ENCODE data around the gene LYPD4.
A peak's percentile ranks its signal among the peaks of the same experiment; 100 is the strongest.

LYPD4 gene

GRCh38 chr19:41872384-41872774, 27.9 kb upstream of the LYPD4 start:
- H3K36me3 ChIP-seq (replicated peaks; ENCODE audit: insufficient read depth, low read length) = peaks cover 9% of the 10 kb centered on the region
- H3K9me2 ChIP-seq (replicated peaks; ENCODE audit: insufficient read depth, low read length) = no peaks in the 10 kb centered on the region
- H3F3A ChIP-seq (ENCODE audit: insufficient read depth, low read length) = peaks cover 71% of the 10 kb centered on the region
- H3K27ac ChIP-seq (ENCODE audit: low read length) = peak overlapping the region; percentile 80
- DNase-seq = no peak
- H2AFZ ChIP-seq (ENCODE audit: low read length) = no peak overlapping the region
- no peaks in the 10 kb centered on the region for H3K27me3 ChIP-seq (replicated peaks; ENCODE audit: insufficient read depth, low read length)
- no peak for TF ChIP-seq EZH2 (optimal IDR thresholded peaks at IDR 0.05; ENCODE audit: low read depth, low read length)
- TF ChIP-seq CTCF (IDR thresholded peaks at IDR 0.05; ENCODE audit: low read length) = no peak
- peaks cover 25% of the 10 kb centered on the region for H3K79me2 ChIP-seq (ENCODE audit: low read length)
- peaks cover 24% of the 10 kb centered on the region; the same call in 1 of the 2 replicates for H4K20me1 ChIP-seq (ENCODE audit: insufficient read depth, low read length)
- peak overlapping the region; percentile 27; the same call in 1 of the 2 replicates for H3K4me2 ChIP-seq (ENCODE audit: low read depth, low read length)
- H3K9me3 ChIP-seq (replicated peaks; ENCODE audit: insufficient read depth, low read length) = no peaks in the 10 kb centered on the region
- peaks cover 72% of the 10 kb centered on the region for H3K4me1 ChIP-seq (ENCODE audit: low read length)
- H3K9ac ChIP-seq (ENCODE audit: low read length) = peak overlapping the region; percentile 1; the same call in 1 of the 2 replicates
- no peak overlapping the region for H3K4me3 ChIP-seq (ENCODE audit: low read length)

GRCh38 chr19:41871573-41872383, 27.3 kb upstream of the LYPD4 start:
- Histone ChIP-seq H3K9me2 (replicated peaks; ENCODE audit: insufficient read depth, low read length) (no peaks in the 10 kb centered on the region), H3K27ac (ENCODE audit: low read length) (peak overlapping the region; percentile 80), H3K27me3 (replicated peaks; ENCODE audit: insufficient read depth, low read length) (no peaks in the 10 kb centered on the region), H3K4me2 (ENCODE audit: low read depth, low read length) (peak overlapping the region; percentile 27; the same call in 1 of the 2 replicates), H3F3A (ENCODE audit: insufficient read depth, low read length) (peaks cover 73% of the 10 kb centered on the region), H3K4me1 (ENCODE audit: low read length) (peaks cover 72% of the 10 kb centered on the region), H3K79me2 (ENCODE audit: low read length) (peaks cover 31% of the 10 kb centered on the region), H3K9ac (ENCODE audit: low read length) (peak overlapping the region; percentile 7; the same call in 1 of the 2 replicates), H2AFZ (ENCODE audit: low read length) (no peak overlapping the region), H3K4me3 (ENCODE audit: low read length) (no peak overlapping the region), H4K20me1 (ENCODE audit: insufficient read depth, low read length) (peaks cover 25% of the 10 kb centered on the region; the same call in 1 of the 2 replicates), H3K9me3 (replicated peaks; ENCODE audit: insufficient read depth, low read length) (no peaks in the 10 kb centered on the region), H3K36me3 (replicated peaks; ENCODE audit: insufficient read depth, low read length) (peaks cover 9% of the 10 kb centered on the region)
- peak; percentile 85 for DNase-seq
- TF ChIP-seq EZH2phosphoT487 (IDR thresholded peaks at IDR 0.05; ENCODE audit: low read length) = no peak
- no peak for TF ChIP-seq CTCF (IDR thresholded peaks at IDR 0.05; ENCODE audit: low read length)
- TF ChIP-seq EZH2 (optimal IDR thresholded peaks at IDR 0.05; ENCODE audit: low read depth, low read length) = no peak

- H3K4me2 ChIP-seq (ENCODE audit: low read depth, low read length) = 0 out of 2 replicates have a peak overlapping the region, but pooled peaks have one; percentile 25
- H3K9ac ChIP-seq (ENCODE audit: low read length) = no peak overlapping the region
- no peaks in the 10 kb centered on the region for H3K9me3 ChIP-seq (replicated peaks; ENCODE audit: insufficient read depth, low read length)
- DNase-seq = no peak
- peaks cover 30% of the 10 kb centered on the region; the same call in 1 of the 2 replicates for H4K20me1 ChIP-seq (ENCODE audit: insufficient read depth, low read length)
- H3K79me2 ChIP-seq (ENCODE audit: low read length) = peaks cover 41% of the 10 kb centered on the region
- peaks cover 73% of the 10 kb centered on the region for H3F3A ChIP-seq (ENCODE audit: insufficient read depth, low read length)
- H2AFZ ChIP-seq (ENCODE audit: low read length) = no peak overlapping the region
- no peak overlapping the region for H3K4me3 ChIP-seq (ENCODE audit: low read length)
- H3K9me2 ChIP-seq (replicated peaks; ENCODE audit: insufficient read depth, low read length) = no peaks in the 10 kb centered on the region
- peaks cover 9% of the 10 kb centered on the region for H3K36me3 ChIP-seq (replicated peaks; ENCODE audit: insufficient read depth, low read length)
- peaks cover 66% of the 10 kb centered on the region for H3K4me1 ChIP-seq (ENCODE audit: low read length)
- H3K27me3 ChIP-seq (replicated peaks; ENCODE audit: insufficient read depth, low read length) = no peaks in the 10 kb centered on the region
- TF ChIP-seq EZH2 (optimal IDR thresholded peaks at IDR 0.05; ENCODE audit: low read depth, low read length) (no peak), EZH2phosphoT487 (IDR thresholded peaks at IDR 0.05; ENCODE audit: low read length) (no peak), CTCF (IDR thresholded peaks at IDR 0.05; ENCODE audit: low read length) (no peak)
- peak overlapping the region; percentile 80 for H3K27ac ChIP-seq (ENCODE audit: low read length)
Measured at GRCh38 chr19:41870401-41870873, 26.0 kb upstream of the LYPD4 start.
